GM18517 (cell line): ENCODE data around the gene DMD.

ENCODE experiments used
- ATAC-seq: cut with Tn5 transposase; IDR thresholded peaks from one replicate; pipeline ENCODE4 v1.9.1; 2021; ENCODE audit warnings: mild to moderate bottlenecking, moderate library complexity; ENCODE audit not compliant: unreplicated experiment

Gene DMD

DNA sequence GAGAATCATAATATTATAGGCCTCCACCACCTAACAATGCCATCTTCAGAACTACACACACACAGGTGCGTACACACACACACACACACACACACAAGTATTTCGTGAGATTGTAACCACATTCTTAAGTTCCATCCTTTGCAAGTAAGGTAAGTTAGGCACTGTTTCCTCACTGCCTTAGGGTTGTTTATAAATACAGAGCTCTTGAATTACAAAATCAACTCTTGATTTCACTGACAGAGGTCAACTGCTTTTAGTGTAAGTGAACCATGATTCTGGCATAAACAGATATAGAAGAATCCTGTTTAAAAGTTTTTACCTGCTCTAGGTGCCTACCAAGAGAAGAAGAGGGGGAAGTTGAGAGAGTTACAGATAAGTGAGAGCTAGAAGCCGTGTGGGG is 166.1 kb downstream of the DMD start:
- ATAC-seq: no peak

DNA sequence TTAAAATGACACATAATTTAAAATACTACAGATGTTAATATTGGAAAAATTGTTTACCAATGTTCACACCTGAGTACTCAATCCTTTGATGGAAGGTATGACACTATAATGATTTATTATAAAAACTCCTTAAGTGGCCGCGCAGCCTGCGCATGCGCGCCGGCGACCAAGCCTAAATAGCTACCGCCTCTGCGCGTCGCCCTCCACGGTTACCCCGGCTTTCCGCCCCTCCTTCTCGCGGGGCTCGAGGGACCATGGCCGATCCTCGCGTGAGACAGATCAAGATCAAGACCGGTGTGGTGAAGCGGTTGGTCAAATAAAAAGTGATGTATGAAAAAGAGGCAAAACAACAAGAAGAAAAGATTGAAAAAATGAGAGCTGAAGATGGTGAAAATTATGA is 170.2 kb downstream of the DMD start:
- no peak for ATAC-seq

- ATAC-seq: no peak
Measured at GRCh38 chrX:33032700-33033099, 178.6 kb downstream of the DMD start.

DNA sequence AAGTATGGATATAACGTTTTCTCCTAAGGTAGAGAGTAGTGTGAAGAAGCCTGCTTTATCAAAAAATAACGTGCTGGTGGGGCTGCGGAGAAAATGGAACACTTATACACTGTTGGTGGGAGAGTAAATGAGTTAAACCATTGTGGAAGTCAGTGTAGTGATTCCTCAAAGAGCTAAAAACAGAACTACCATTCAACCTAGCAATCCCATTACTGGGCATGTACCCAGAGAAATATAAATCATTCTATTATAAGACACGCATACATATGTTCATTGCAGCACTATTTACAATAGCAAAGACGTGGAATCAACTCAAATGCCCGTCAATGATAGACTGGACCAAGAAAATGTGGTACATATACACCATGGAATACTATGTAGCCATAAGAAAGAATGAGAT is 196.4 kb downstream of the DMD start:
- ATAC-seq: no peak

GRCh38 chrX:33014086-33014485 is 197.3 kb downstream of the DMD start:
- no peak for ATAC-seq

- no peak for ATAC-seq
Measured at GRCh38 chrX:33001107-33001506, 210.2 kb downstream of the DMD start.

DNA sequence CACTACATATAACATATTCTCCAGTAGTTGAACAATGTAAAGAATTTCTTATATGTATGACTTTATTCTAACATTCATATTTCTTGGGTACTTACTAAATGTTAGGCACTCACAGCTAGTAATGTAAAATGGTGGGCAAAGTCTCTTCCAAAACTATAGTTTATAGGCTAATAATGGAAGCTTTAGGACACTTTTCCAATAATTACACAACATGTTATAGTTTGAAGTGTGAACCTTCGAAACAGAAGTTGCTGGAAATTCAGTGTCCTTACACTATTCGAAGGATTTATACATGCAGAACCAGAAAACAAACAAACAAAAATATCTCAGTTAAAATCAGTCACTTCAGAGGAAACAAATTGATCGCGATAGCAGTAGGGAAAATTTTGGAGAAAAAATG is 212.6 kb downstream of the DMD start:
- ATAC-seq: no peak

DNA sequence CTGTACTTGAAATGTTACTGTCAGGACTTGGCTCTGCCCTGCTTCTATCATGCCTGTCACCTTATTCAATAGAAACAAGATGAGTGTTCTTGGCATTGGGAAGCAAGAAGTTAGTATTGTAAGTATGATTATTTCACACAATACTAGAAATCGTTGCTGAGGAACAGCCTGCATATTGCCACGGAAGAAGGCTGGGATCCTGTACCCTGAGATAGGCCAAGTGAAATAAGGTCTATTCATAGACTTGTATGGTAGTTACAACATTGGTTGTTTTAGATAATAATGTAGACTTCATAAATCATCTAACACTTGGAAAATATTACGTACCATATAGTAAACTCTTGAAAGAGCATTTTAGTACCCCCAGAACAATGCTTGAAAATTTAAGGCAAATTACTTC is 215.9 kb downstream of the DMD start:
- ATAC-seq: no peak

- ATAC-seq: no peak
Measured at GRCh38 chrX:32987142-32987541, 224.2 kb downstream of the DMD start.

DNA sequence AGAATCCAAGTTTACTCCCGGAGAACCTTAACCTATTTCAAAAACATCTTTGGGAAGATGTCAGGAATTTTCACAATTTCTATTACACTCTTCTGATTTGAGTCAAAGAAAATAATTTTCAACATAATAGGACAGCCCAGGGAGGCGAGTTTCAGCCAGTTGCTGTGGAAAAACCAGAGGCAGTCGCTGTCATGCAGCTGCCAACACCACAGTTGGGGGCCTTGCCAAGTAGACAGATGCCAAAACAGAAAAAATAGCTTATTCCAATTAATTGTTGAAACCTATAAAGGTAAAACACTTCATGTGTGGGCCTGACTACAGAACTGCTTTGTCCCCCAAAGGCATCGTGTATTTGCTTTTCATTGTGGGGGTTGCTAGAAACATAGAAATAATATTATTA is 225.8 kb downstream of the DMD start:
- ATAC-seq: no peak

DNA sequence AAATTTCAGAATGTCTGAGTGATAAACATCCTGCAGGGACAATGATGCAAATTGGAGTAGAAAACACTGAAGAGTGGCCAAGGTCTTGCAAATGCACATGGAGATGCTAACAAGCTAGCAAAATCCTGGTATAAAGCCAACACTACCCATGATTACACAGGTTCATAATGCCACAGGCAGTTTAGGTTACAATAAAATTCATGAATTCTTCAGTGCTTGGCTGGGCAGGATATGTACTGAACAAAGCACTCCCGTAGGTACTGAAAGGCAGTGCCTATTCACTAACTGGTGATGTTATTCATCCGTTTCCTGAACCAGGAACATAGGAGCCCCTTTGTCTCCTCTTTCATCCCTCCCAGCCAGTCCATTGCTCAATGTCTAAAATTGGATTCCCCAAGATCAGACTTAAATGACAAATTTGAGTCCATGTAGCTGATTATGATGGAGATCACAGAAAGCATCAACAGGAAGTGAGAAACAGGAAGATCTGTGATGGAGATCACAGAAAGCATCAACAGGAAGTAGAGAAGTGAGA is 244.5 kb downstream of the DMD start:
- no peak for ATAC-seq

DNA sequence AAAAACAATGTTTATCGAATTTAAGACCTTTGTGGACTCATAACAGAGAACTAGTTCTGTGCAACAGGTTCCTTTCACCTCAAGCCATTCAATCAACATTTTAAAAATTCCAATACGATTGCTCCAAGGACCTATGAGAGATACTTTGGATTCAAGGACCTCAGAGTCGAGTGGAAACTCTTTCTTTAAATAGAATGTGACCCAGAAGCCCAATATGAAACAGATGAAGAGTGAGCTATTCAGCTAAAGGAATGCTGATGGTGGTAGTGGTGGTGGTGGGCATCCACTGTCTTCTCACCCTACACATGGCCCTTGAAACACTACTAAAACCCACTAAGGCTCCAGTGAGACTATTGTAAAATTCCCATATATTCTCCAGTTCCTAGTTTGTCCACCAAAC is 257.2 kb downstream of the DMD start:
- no peak for ATAC-seq

GRCh38 chrX:32948130-32948529 is 263.2 kb downstream of the DMD start:
- ATAC-seq: no peak

GRCh38 chrX:32937043-32937442 is 274.3 kb downstream of the DMD start:
- no peak for ATAC-seq

DNA sequence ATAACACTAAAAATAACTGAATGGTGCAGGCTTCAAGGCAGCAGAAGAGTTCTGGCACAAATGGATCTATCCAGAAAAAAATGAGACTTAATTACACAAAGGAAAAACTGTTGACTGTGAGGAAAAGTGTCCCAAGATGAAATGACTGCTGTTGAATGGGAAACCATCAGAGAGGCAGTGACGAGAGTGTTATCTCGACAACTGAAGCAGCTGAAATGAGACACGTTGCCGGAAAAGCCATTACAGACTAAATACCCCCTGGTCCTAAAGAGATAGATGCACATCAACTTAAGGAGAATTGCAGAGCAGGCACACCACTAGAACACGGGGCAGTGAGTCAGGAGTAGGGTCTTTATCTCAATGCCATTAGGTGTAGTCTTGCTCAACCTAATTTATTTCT is 277.8 kb downstream of the DMD start:
- no peak for ATAC-seq

DNA sequence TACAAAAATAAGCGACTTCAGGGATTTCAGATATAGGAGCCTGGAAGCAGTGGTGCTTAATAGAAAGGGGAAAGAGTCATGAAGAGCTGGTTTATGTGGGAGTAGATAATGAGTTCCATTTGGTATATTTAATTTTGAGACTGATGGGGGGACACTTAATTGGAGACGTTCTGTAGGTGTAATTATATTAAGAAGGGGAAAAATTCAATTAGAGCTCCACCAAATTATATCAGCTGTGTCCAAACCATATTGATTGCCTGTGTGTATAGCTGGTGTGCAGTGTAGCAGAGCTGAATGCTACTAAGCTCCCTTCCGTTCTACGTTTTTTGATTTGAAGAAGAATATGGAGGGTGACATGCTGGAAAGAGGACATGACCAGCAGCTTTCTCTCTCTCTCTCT is 282.3 kb downstream of the DMD start:
- no peak for ATAC-seq

- ATAC-seq: no peak
Measured at GRCh38 chrX:32896088-32896487, 315.3 kb downstream of the DMD start.

DNA sequence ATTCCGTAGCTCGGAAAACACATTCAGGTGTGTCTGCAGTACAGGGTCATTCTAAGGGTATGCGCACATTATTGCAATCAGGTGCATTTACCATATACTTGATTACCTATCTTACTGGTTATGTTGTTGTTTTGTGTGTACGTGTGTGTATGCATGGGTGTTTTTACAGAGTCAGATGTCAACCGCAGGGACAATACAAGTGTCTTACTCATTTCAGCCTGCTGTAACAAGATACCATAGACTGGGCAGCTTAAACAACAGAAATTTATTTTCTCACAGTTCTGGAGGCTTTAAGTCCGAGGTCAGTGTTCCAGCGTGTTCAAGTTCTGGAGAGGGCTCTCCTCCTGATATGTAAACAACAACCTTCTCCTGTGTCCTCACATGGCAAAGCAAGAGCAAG is 316.7 kb downstream of the DMD start:
- no peak for ATAC-seq

GRCh38 chrX:32893751-32894150 is 317.6 kb downstream of the DMD start:
- ATAC-seq: no peak

GRCh38 chrX:32877592-32877991 is 333.8 kb downstream of the DMD start:
- no peak for ATAC-seq

DNA sequence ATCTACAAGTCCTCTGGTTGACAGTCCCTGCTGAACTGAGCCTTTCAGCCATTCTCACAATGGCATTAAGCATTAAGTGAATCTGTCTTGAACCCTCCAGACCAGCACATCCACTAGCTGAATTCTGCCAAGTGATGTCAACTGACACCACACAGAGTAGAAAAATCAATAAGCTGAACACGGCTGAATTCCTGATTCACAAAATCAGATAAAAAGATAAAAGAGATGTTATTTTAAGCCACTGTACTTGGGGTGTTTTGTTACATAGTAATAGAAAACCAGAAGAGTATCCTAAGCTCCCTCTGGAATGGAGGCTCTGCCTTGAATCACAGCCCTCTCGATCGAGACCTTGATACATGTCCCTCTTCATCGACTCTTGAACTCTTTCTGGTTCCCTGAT is 336.5 kb downstream of the DMD start:
- ATAC-seq: no peak

GRCh38 chrX:32873786-32874185 is 337.6 kb downstream of the DMD start:
- no peak for ATAC-seq

DNA sequence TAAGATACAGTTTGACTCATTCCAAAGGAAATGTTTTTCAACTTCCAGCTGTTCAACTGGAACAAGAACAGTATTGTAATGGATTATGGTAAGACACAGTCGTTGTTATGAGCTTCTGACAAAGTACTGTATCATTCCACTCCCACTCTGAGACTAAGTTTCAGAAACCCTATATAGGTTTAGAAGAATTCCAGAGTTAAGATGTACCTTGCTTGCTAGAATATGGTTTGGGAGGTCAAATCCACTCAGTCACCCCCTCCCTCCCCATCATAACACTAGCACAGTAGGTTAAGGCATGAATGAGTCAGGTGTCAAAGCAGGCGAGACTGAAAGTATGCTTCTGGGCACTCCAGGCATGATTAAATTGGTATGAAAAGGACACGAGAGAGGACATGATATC is 339.7 kb downstream of the DMD start:
- no peak for ATAC-seq

- ATAC-seq: no peak
Measured at GRCh38 chrX:32868524-32868895, 342.8 kb downstream of the DMD start.
